ENCODE measurements around the gene MFAP4. TPM values are rescaled to one million over a fixed set of nuclear protein-coding genes. Genes with fewer than 3 reads are reported as not detected.

Gene MFAP4
- total RNA-seq, 2 donors from 2014 or later, result not detected

DNA sequence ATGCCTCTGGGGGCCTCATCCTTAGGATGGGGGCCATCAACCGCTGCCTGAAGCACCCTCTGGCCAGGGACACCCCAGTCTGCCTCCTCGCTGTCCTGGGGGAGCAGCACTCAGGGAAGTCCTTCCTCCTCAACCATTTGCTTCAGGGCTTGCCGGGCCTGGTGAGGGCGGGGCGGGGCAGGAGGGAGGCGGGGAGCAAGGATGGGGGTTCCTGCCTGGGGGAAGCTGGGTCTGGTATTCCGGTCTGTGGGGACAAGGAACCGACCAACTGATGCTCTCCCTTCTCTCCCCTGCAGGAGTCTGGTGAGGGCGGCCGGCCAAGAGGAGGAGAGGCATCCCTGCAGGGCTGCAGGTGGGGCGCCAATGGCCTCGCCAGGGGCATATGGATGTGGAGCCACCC lies 26.0 kb upstream of the MFAP4 start:
- H3K9me3 Mint-ChIP-seq, result no peaks in the 10 kb centered on the region
- no peaks in the 10 kb centered on the region for H3K36me3 Mint-ChIP-seq
- H3K27ac Mint-ChIP-seq, result no peak overlapping the region
- ATAC-seq (no peak), DNase-seq (ENCODE audit: low spot score in 2 of 2) (no peak)

DNA sequence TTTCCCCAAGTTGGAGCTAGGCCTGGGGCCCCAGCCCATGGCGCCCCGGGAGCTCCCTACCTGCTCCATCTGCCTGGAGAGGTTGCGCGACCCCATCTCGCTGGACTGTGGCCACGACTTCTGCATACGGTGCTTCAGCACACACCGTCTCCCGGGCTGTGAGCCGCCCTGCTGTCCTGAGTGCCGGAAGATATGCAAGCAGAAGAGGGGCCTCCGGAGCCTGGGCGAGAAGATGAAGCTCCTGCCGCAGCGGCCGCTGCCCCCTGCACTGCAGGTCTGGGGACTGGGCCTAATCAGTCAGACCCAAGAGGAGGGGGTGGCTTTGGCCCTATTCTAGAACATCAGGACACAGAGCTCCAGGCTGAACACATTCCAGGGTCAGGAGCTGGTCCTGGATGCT lies 25.5 kb upstream of the MFAP4 start:
- H3K36me3 Mint-ChIP-seq, result no peaks in the 10 kb centered on the region
- DNase-seq (ENCODE audit: low spot score in 2 of 2) (no peak), ATAC-seq (no peak)
- H3K27ac Mint-ChIP-seq, result no peak overlapping the region
- H3K9me3 Mint-ChIP-seq, result no peaks in the 10 kb centered on the region

DNA sequence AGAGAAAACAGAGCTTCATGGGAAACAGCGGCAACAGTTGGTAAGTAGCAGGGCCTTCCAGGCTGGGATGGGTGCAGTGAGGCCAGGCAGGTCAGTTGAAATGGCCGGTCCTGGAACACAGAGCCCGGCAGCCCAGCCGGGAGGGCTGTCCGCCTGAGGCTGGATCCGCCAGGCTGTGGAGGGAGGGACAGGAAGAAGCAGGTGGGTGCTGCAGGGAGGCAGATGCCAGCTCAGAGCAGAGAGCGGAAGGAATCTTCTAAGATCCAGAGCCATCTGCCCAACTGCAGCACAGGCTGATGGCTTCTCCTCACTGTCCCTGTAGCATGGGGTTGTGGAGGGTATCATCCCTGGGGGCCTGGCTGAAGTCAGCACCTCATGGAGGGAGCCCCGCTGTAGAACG lies 24.6 kb upstream of the MFAP4 start:
- DNase-seq (ENCODE audit: low spot score in 2 of 2), result no peak
- no peak for ATAC-seq
- no peaks in the 10 kb centered on the region for H3K9me3 Mint-ChIP-seq
- no peaks in the 10 kb centered on the region for H3K36me3 Mint-ChIP-seq
- no peak overlapping the region for H3K27ac Mint-ChIP-seq

DNA sequence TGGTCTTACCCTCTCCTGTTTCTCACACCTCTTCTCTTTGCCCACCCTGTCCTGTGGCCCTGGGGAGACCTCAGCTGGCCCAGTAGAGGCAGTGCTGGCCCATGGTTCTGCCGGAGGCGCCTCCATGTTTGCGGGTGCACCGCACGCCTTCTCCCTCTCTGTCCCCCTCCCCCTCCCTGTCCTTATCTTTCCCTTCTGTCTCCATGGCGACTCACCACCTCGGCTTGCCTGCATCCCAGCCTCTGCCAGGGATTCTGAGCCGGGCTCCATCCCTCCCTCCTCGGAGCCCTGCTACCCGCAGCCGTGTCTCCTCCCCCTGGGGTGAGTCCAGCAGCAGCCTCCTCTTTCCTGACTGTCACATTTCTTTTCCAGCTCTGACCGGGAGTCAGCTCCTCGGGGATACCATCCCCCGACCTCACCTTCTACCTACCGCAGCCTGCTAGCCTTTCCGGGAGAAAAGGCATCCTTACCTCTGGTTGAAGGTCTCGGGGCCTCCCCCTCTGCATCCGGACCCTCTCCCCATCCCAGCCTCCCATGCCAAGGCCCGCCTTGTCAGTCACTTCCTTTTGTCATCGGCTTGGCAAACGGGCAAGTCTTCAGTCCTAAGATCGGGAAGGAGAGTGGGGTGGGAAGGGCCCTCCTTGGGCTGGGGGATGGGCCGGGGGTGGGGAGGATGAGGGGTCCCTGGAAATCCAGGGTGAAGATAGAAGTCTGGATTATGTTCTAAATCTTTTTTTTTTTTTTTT lies 24.1 kb upstream of the MFAP4 start, which contains the start of gene RNF112:
RNF112 (plus strand) TSS at position 358 of the 746 bp plus-strand sequence; CDS start at position 535, 177 bp downstream.
- DNase-seq (ENCODE audit: low spot score in 2 of 2) (no peak), ATAC-seq (no peak)

DNA sequence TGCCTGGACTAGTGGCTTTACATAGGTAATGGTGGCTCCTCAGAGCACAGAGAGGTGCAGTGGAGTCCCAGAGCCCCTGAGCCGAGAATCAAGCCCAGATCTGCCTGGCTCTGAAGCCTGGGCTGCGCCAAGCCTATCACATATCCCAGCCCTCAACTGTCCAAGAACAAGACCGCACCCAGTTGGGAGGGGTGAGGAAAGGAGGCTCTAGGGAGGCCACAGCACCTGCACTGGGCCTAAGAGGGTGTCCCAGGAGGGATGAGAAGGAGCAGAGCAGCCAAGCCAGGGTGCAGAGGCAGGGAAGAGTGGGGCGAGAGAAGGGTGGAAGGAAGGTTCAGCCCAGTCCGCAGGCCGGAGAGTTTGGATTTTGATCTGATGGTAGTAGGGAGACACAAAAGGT lies 23.1 kb upstream of the MFAP4 start:
- DNase-seq (ENCODE audit: low spot score in 2 of 2) (no peak), ATAC-seq (no peak)
- H3K27ac Mint-ChIP-seq, result no peak overlapping the region
- H3K36me3 Mint-ChIP-seq, result no peaks in the 10 kb centered on the region
- H3K9me3 Mint-ChIP-seq, result no peaks in the 10 kb centered on the region

More for the DNA sequence above, 24.1 kb upstream of the MFAP4 start, which contains the start of gene RNF112:
- no peak within 1 kb of the TSS for H3K27ac Mint-ChIP-seq
- H3K9me3 Mint-ChIP-seq, result no peaks in the 10 kb centered on the region
- H3K36me3 Mint-ChIP-seq, result no peaks in the 10 kb centered on the region

DNA sequence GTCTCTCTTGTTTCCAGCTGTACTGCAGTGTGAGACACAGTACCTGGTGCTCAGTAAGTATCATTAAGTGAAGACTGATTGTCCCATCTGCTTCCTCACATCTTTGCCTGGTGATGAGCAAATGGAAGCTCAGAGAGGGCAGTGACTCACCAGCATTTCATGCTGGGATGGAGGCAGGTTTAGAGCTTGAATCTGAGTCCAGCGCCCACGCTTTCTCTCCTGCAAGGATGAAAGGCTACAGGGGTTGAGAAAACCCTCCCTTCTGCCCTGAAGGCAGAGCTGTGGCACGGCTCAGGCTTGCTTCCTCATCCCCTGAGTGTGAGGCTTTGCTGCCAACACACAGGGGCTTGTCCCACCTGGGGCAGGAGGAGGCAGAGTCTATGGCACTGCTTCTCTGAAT lies 22.5 kb upstream of the MFAP4 start:
- Mint-ChIP-seq H3K9me3 (no peaks in the 10 kb centered on the region), H3K36me3 (no peaks in the 10 kb centered on the region), H3K27ac (no peak overlapping the region)
- DNase-seq (ENCODE audit: low spot score in 2 of 2) (no peak), ATAC-seq (peak; percentile 29 to 63)

DNA sequence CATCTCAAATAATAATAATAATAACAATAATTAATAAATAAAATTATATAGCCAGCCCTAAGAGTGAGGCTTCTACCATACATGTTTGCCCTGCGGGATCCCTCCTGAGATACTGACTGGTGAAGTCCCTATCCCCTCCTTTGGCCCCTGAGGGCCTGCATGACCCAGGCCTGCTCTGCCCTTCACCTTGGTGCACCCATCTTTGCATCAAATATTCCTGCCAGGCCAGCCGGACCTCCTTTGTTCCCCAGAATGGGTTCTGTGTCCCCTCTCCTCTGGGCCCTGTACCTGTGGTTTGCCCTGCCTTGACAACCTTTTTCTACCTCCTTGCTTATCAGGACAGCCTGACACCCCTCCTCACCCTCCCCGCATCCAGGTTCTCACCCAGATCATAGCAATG lies 22.1 kb upstream of the MFAP4 start:
- Mint-ChIP-seq H3K27ac (no peak overlapping the region), H3K9me3 (no peaks in the 10 kb centered on the region), H3K36me3 (no peaks in the 10 kb centered on the region)
- no peak for ATAC-seq
- DNase-seq (ENCODE audit: low spot score in 2 of 2), result no peak

DNA sequence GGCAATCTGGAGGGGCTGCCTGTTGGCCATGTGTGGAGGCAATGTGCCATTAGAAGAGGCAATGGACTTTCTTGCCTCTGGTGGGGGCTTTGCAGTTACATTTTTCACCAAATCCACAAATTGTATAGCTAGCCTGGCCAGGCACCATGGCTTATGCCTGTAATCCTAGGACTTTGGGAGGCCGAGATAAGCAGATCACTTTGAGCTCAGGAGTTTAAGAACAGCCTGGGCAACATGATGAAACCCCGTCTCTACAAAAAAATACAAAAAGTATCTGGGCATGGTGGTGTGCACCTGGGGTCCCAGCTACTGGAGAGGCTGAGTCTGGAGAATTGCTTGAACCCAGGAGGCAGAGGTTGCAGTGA lies 21.3 kb upstream of the MFAP4 start:
- no peak overlapping the region for H3K27ac Mint-ChIP-seq
- H3K9me3 Mint-ChIP-seq, result no peaks in the 10 kb centered on the region
- ATAC-seq (no peak), DNase-seq (ENCODE audit: low spot score in 2 of 2) (no peak)
- H3K36me3 Mint-ChIP-seq, result no peaks in the 10 kb centered on the region

DNA sequence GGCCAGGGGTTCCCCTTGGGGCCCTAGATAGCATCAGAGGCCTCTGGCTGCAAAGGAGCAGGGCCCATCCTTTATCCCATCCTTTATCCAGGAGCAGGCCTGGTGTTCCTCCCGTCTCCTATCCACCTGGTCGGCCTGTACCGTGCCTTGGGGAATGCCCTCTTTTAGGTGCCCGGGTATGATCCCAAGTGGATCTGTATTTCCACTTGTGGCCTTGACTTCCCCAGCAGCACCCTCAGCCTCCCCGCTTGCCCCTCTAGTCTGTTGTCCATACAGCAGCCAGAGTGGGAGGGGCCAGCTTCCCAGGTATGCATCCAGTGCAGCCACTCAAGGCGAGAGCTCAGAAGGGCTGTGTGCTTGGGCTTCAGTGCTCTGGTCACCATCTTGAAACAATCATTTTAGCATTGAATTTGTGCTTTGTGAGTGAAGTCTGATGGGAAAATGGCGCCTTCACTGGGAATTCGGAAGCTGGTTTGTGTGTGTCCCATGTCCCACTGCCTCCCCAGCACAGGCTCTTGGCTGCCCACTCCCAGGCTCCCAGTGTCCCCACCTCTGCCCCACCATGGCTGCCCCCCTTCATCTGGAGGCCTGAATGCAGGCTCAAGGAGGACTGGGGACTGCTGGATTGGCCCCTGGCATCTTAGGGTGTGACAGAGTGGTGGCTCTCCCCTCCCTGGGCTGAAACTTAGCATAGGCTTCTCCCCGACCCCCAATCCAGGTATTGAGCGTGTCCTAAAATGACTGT lies 20.8 kb upstream of the MFAP4 start:
- DNase-seq (ENCODE audit: low spot score in 2 of 2) (no peak), ATAC-seq (no peak)
- no peak overlapping the region for H3K27ac Mint-ChIP-seq
- no peaks in the 10 kb centered on the region for H3K9me3 Mint-ChIP-seq
- no peaks in the 10 kb centered on the region for H3K36me3 Mint-ChIP-seq

DNA sequence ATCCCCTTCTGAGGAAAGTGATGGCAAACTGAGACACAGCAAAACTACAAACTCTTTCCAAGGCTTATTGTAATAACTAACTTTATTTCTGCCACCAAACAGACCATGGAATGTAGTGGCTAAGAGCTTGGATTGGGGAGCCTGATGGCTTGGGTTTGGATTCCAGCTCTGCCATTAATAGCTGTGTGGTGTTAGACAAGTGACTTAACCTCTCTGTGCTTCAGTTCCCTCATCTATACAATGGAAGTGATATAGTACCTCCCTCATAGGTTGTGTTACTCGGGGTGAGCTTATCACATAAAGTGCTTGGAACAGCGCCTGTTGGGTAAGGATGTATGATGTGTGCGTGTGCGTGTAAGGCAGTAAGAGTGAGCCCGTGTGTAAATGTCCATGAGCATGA lies 18.1 kb upstream of the MFAP4 start:
- ATAC-seq (no peak), DNase-seq (ENCODE audit: low spot score in 2 of 2) (no peak)
- H3K9me3 Mint-ChIP-seq, result no peaks in the 10 kb centered on the region
- no peaks in the 10 kb centered on the region for H3K36me3 Mint-ChIP-seq
- H3K27ac Mint-ChIP-seq, result no peak overlapping the region

DNA sequence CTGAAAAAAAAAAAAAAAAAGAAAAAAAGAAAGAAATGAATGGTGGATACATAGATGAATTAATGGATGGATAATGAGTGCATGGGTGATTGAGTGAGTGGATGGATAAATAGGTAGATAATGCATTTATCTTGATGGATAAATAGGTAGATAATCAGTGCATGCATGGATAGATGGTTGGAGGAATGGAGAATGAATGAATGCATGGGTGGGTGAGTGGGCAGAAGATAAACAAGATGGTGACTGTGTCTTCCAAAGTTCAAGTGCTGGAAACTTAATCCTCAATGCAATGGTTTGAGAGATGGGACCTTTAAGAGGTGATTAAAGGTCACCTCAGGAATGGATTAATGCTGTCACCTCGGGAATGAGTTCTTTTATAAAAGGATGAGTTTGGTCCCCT lies 17.3 kb upstream of the MFAP4 start:
- Mint-ChIP-seq H3K9me3 (no peaks in the 10 kb centered on the region), H3K36me3 (no peaks in the 10 kb centered on the region), H3K27ac (no peak overlapping the region)
- no peak for DNase-seq (ENCODE audit: low spot score in 2 of 2)
- ATAC-seq, result no peak

DNA sequence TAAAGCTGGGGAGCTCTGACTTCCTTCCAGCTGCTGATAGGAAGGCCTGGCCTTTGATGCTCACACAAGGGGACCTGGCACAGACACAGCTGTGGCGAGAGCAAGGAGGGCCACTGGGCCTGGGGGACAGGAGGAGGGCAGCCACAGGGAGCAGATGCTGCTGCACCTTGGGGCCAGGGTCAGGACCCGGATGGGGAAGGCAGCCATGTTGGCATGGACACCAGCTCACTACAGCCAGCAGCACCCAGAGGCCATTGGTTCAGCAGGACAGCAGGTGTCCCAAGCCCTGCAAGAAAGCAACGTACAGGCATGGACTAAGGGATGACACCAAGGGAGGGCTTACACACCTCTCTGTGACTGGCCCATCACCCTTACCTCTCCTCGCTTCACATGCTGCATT lies 16.0 kb upstream of the MFAP4 start:
- DNase-seq (ENCODE audit: low spot score in 2 of 2) (no peak), ATAC-seq (no peak)
- Mint-ChIP-seq H3K36me3 (no peaks in the 10 kb centered on the region), H3K27ac (no peak overlapping the region), H3K9me3 (no peaks in the 10 kb centered on the region)

DNA sequence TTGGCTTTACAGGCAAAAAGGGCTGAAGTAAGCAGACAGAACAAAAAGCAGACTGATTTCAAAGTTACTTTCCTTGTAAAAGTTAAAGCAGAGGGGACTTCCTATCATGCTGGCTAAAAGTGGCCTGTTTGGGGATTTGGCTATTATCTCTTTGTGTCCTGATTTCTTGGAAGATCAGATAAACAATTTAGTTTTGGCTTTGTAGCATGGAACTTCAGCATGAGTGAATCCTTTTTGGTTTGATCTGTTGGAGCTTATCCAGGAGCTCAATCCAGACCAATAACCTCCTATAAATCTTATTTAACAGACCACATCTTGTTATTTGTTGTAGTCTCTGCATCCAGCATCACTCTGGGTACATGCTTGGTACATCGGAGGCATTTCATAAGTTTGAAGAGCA lies 15.2 kb upstream of the MFAP4 start:
- ATAC-seq (no peak), DNase-seq (ENCODE audit: low spot score in 2 of 2) (no peak)
- H3K27ac Mint-ChIP-seq, result no peak overlapping the region
- no peaks in the 10 kb centered on the region for H3K36me3 Mint-ChIP-seq
- H3K9me3 Mint-ChIP-seq, result no peaks in the 10 kb centered on the region

DNA sequence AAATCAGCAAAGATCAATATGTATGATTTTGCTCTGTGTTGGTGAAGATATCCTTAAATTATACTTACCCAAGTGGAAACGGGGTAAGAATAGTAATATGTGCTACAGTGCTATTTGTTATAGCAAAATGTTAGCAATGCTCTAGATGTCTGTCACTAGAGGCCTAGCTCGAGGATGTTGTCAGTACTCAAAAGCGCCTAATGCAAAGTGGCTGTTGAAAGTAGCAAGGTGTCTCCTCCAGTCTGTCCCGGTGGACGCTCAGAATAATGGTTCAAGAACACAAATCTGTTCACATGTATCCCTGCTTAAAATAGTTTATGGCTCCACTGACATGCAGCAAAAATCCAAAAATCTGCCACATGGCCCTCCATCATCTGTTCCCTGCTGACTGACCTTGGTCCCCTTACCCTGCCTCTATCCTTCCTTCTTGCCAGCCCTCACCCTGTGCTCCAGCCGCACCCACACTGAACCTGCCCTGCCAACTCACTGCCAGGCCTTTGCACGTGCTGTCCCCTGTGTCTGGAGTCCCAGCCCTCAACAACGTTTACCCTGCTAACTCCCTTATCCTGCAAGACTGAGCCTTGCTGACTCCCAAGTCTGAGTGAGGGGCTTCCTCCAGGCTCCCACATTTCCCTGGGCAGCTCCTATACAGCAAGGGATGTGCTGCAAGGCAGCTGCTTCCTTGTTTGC lies 14.5 kb upstream of the MFAP4 start:
- Mint-ChIP-seq H3K36me3 (no peaks in the 10 kb centered on the region), H3K27ac (peak overlapping the region in 1 of 2 donors; percentile 33), H3K9me3 (no peaks in the 10 kb centered on the region)
- ATAC-seq (no peak), DNase-seq (ENCODE audit: low spot score in 2 of 2) (no peak)

DNA sequence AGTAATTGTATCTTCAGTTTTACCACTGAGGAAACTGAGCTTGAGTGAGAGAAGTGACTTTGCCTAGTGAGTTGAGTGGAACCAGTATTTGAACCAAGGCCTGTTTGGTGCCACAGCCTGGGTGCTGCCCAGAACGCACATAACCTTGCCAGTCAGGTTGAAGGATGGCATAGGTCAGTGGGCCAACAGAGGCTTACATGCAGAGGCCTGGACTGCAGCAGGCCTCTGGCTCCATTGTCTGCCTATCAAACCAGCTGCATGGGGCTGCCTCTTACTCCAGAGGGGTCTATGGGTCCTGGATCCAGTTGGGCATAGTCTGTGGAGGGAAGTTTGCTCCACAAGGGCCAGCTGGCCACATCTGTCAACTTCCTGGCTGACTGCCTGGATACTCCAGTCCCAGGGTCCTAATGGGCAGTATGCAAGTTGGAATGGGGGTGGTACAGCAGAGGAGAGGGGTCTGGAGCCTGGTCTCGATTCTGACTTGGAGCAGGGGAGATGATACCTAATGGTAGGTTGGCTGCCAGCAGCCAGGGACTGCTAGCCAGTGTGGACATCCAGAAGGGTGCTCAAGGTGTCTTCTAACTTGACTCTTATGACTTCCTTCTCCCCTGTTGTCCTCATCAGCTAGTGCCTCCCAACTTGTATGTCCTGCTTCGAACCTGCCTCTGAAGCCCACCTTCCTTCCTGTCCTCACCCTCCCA lies 12.9 kb upstream of the MFAP4 start:
- H3K27ac Mint-ChIP-seq, result no peak overlapping the region
- no peak for ATAC-seq
- DNase-seq (ENCODE audit: low spot score in 2 of 2), result no peak

DNA sequence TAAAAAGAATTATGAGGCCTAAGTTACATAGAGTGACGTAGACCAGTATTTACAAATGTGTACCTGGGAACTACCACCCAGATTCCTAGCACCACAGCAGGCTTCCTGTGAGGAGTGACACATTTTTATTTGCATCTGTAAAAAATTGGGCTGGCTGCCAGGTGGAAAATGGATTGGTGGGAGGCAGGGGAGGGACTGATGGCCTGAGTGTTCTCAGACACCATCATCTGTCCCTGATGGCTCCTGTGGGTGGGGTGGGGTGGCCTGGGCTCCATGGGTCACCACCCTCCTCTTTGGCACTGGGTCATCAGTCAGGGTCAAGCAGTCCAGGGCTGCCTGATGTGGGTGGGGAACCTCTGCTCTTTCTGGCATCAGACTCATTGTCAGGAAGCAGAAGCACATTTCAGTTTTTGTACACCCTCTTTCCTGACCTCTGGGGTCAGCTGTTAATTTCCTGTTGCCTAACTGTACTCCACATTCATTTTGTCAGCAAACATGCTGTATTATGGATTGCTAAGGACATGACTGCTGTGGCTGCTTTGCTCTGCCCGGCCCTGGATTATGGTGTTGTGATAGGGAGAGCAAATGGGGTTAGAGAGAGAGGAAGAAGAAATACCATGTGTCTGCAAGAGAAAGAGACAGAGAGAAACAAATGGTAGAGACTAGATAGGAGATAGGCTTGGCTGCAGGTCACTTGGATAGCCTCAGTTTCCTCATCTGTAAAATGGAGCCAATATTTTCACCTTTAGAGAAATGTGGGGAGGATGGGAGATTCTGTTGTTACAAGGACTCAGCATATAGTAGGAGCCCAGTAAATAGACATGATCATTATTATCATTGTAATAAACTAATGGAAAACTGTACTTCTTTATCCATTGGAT lies 11.6 kb upstream of the MFAP4 start:
- DNase-seq (ENCODE audit: low spot score in 2 of 2), result no peak
- Mint-ChIP-seq H3K27ac (no peak overlapping the region), H3K36me3 (no peaks in the 10 kb centered on the region), H3K9me3 (no peaks in the 10 kb centered on the region)
- no peak for ATAC-seq

More for the DNA sequence above, 12.9 kb upstream of the MFAP4 start:
- no peaks in the 10 kb centered on the region for H3K36me3 Mint-ChIP-seq
- no peaks in the 10 kb centered on the region for H3K9me3 Mint-ChIP-seq

Measured in activated naive CD4-positive, alpha-beta T cell treated with anti-CD3 and anti-CD28 coated beads, Interleukin-2, amount 50 U/mL, for 72 hours (primary cell).